PFSK-1 (cell line): ENCODE measurements around the gene COX11.

Source experiments
- FOXP2 ChIP-seq: optimal IDR thresholded peaks from 2 replicates; pipeline ENCODE3; 2011; ENCODE audit warnings: borderline replicate concordance, control low read depth, inconsistent platforms; ENCODE audit not compliant: insufficient read depth; ENCODE audit errors: extremely low read length, extremely low read depth
- POLR2AphosphoS5 ChIP-seq: IDR thresholded peaks from 2 replicates; pipeline ENCODE4 v1.6.1; 2012; ENCODE audit warnings: low read depth, mild to moderate bottlenecking, control low read depth, low read length, moderate library complexity
- REST ChIP-seq, 2 experiments: IDR thresholded peaks; 2 replicates each; pipeline versions ENCODE4 v1.6.1 to v1.8.0; 2011 to 2012; ENCODE audit warnings: low read depth in 2 of 2, low read length in 2 of 2, control low read depth in 1 of 2, inconsistent platforms in 1 of 2, mild to moderate bottlenecking in 1 of 2, moderate library complexity in 1 of 2; ENCODE audit not compliant: insufficient read depth in 1 of 2
- SIN3A ChIP-seq: IDR thresholded peaks from 2 replicates; pipeline ENCODE4 v1.6.1; 2012; ENCODE audit warnings: mild to moderate bottlenecking, low read length, moderate library complexity, borderline replicate concordance; ENCODE audit not compliant: insufficient read depth
- TAF1 ChIP-seq: IDR thresholded peaks from 2 replicates; pipeline ENCODE4 v1.6.1; 2012; ENCODE audit warnings: low read length, control low read depth, borderline replicate concordance; ENCODE audit not compliant: insufficient read depth

Gene COX11

GRCh38 chr17:54920819-54921218 is 47.6 kb downstream of the COX11 start:
- TF ChIP-seq REST (IDR thresholded peaks at IDR 0.05; ENCODE audit: insufficient read depth in 1 of 2, low read depth in 2 of 2, low read length in 2 of 2) (no peak), POLR2AphosphoS5 (no peak), FOXP2 (no peak), SIN3A (no peak), TAF1 (no peak)

- TF ChIP-seq SIN3A = no peak
- TF ChIP-seq POLR2AphosphoS5 = no peak
- TF ChIP-seq FOXP2 = no peak
- TF ChIP-seq REST (IDR thresholded peaks at IDR 0.05; ENCODE audit: insufficient read depth in 1 of 2, low read depth in 2 of 2, low read length in 2 of 2) = no peak
- no peak for TF ChIP-seq TAF1
Measured at GRCh38 chr17:54919425-54919824, 49.0 kb downstream of the COX11 start.

GRCh38 chr17:54916721-54917120 is 51.7 kb downstream of the COX11 start:
- TF ChIP-seq REST (IDR thresholded peaks at IDR 0.05; ENCODE audit: insufficient read depth in 1 of 2, low read depth in 2 of 2, low read length in 2 of 2) = no peak
- TF ChIP-seq SIN3A = no peak
- no peak for TF ChIP-seq TAF1
- TF ChIP-seq FOXP2 = no peak
- no peak for TF ChIP-seq POLR2AphosphoS5
